OCI-M1 (cell line): ENCODE results near the gene TRAPPC1.

Experiments
- DNase-seq: peaks from one replicate; lab custom pipeline; 2025; lab: John Stamatoyannopoulos, UW

The TRAPPC1 gene

GRCh38 chr17:7940743-7941142 lies 9.0 kb upstream of the TRAPPC1 start:
- no peak for DNase-seq

GRCh38 chr17:7940034-7940433 lies 8.3 kb upstream of the TRAPPC1 start:
- DNase-seq = no peak

- DNase-seq = no peak
These were observed 4.1 kb upstream of the TRAPPC1 start for GRCh38 chr17:7935859-7936258.

GRCh38 chr17:7932949-7933348 lies 1.2 kb upstream of the TRAPPC1 start:
- DNase-seq = peak; percentile 90

- DNase-seq = peak; percentile 79
These were observed 741 bp upstream of the TRAPPC1 start for GRCh38 chr17:7932483-7932891.

GRCh38 chr17:7930841-7931631 lies 710 bp downstream of the TRAPPC1 start:
- DNase-seq = no peak

GRCh38 chr17:7929158-7930023 lies 2.4 kb downstream of the TRAPPC1 start, which contains the start of gene KCNAB3:
Gene KCNAB3, minus strand, starts transcription at chr17:7929856. Its CDS starts 421 bp downstream, at chr17:7929435.
- no peak for DNase-seq

- no peak for DNase-seq
These were observed 4.2 kb downstream of the TRAPPC1 start for GRCh38 chr17:7927596-7927995.

- no peak for DNase-seq
These were observed 8.7 kb downstream of the TRAPPC1 start for GRCh38 chr17:7922845-7923628.

GRCh38 chr17:7922269-7922844 lies 9.4 kb downstream of the TRAPPC1 start:
- DNase-seq = no peak

GRCh38 chr17:7916808-7917207 lies 14.9 kb downstream of the TRAPPC1 start:
- peak; percentile 26 for DNase-seq

GRCh38 chr17:7916385-7916682 lies 15.4 kb downstream of the TRAPPC1 start:
- no peak for DNase-seq

- DNase-seq = peak; percentile 97
These were observed 15.9 kb downstream of the TRAPPC1 start, which contains the start of gene RNF227 for GRCh38 chr17:7915611-7916384. Gene RNF227, minus strand, starts transcription at chr17:7916289. Its CDS starts 94 bp downstream, at chr17:7916195.

- no peak for DNase-seq
These were observed 16.6 kb downstream of the TRAPPC1 start for GRCh38 chr17:7915179-7915610.

- DNase-seq = peak; percentile 94
These were observed 18.7 kb downstream of the TRAPPC1 start for GRCh38 chr17:7912927-7913524.

GRCh38 chr17:7911116-7911515 lies 20.6 kb downstream of the TRAPPC1 start:
- no peak for DNase-seq

GRCh38 chr17:7910711-7911110 lies 21.0 kb downstream of the TRAPPC1 start:
- no peak for DNase-seq

GRCh38 chr17:7910281-7910680 lies 21.5 kb downstream of the TRAPPC1 start:
- no peak for DNase-seq

GRCh38 chr17:7909089-7909488 lies 22.7 kb downstream of the TRAPPC1 start:
- DNase-seq = no peak
